NCI-H226 (cell line): ENCODE measurements around the gene P4HTM.
"Not testable (repeated sequence)": the region's sequence is repeated elsewhere in the genome, so short reads cannot be mapped to it uniquely, and the experiment has no call there.

Experiments
- DNase-seq: peaks from one replicate; pipeline ENCODE4 v3.0.0-alpha.2; 2015

P4HTM gene

DNA sequence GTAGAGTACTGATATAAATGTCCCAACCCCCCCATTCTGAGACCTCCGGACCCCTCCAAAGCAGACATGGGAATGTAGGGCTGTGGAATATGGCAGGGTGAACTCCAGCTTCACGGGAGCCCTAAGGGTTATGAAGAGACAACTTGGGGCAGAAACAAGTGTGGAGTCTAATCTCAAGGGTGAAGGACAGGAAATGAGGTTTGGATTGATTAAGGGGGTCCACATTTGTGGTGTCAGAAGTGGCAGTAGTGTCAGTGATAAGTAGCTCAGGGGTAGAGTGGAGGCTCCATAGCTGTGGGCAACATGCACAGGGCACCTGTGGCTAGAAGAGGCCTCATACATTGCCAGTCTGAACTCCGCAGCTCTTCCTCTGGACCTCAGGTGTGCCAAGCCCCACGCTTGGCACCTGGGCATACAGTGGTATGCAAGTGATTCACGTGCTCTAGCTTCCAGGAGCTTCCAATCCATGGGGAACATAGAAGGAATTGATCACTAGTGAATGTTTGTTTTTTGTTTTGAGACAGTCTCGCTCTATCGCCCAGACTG lies 4.1 kb upstream of the P4HTM start:
- no peak for DNase-seq

GRCh38 chr3:48989126-48989795 lies 780 bp upstream of the P4HTM start:
- DNase-seq: peak; percentile 28

- DNase-seq: no peak
These were observed 812 bp downstream of the P4HTM start for GRCh38 chr3:48990636-48991469.

DNA sequence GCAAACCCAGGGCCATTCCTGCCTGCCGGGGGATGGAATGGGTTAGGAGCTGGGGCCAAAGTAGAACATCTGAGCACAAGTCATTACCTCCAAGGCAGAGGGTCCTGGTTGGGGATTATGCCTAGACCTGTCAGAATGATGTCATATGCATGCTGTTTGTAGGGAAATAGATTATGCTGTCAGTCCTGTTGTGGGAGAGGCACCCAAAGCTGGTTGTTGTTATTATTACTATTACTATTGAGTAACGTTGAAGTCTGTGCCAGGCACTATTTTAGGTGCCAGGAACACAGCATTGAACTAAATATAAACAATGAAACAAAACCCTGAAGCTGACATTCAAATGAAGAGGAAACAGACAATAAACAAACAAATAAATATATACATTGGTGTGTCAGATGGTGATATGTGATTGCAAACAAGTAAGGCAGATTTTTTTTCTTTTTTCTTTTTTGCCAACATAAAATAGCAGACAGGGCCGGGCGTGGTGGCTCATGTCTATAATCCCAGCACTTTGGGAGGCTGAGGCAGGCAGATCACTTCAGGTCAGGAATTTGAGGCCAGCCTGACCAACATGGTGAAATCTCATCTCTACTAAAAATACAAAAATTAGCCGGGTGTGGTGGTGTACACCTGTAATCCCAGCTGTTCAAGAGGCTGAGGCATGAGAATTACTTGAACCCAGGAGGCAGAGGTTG lies 2.0 kb downstream of the P4HTM start:
- DNase-seq: no peak

- DNase-seq: no peak
These were observed 3.8 kb downstream of the P4HTM start for GRCh38 chr3:48993834-48994233.

DNA sequence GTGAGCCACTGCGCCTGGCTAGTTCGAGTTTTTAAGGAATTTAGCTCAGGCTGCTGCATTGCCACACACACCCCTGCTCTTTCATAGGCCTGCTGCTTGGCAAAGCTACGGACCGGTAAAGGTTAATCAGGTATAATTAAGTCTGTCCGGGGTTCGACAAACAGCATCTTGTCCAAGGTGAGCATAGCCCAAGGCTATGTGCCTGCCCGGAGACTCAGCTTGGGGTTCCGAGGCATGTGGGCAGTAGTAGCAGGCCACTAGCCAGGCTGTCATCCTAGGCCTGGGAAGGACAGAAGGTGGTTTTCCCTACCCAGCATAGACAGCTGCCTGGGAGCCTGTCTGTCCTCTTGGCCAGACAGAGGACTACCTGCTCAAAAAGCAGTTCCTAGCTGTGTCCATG lies 6.6 kb downstream of the P4HTM start:
- no peak for DNase-seq

GRCh38 chr3:48997102-48997635 lies 7.1 kb downstream of the P4HTM start:
- no peak for DNase-seq

GRCh38 chr3:48997714-48998637 lies 7.9 kb downstream of the P4HTM start:
- no peak for DNase-seq

DNA sequence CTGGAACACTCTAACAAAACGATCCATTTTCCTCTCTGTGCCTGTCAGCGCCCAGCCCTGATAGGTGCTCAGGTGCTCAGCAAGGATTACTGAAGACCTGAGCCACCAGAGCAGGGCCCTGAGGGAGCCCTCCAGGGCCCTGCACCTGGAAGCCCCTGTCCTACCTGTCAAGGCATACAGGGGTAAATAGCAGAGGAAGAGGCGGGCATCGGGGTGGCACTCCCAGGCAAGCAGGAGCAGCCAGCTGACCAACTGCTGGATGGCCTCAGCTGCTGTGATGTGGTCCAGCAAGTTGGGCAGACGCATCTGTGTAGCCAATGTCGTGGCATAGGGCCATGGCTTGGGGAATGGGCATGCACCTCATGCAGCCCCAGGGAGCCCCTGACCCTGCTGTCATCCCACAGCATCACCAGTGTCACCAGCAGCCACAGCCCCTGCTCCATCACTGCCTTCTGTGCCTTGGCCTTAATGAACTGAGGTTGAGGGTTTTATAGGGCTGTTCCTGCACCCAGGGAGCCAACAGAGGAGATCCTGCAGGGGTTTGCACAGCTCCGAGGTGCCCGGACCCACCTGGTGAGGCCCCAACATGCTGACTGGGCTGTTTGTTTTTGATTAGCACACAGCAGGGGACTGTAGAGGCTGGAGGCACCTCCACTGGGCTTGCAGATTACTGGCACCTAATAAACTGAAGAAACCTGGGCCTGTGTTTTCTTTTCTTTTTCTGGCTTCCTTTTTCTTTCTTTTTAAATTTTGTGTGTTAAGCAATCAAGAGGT lies 9.2 kb downstream of the P4HTM start:
- DNase-seq: no peak

- DNase-seq: no peak
These were observed 11.1 kb downstream of the P4HTM start for GRCh38 chr3:49001155-49001554.

DNA sequence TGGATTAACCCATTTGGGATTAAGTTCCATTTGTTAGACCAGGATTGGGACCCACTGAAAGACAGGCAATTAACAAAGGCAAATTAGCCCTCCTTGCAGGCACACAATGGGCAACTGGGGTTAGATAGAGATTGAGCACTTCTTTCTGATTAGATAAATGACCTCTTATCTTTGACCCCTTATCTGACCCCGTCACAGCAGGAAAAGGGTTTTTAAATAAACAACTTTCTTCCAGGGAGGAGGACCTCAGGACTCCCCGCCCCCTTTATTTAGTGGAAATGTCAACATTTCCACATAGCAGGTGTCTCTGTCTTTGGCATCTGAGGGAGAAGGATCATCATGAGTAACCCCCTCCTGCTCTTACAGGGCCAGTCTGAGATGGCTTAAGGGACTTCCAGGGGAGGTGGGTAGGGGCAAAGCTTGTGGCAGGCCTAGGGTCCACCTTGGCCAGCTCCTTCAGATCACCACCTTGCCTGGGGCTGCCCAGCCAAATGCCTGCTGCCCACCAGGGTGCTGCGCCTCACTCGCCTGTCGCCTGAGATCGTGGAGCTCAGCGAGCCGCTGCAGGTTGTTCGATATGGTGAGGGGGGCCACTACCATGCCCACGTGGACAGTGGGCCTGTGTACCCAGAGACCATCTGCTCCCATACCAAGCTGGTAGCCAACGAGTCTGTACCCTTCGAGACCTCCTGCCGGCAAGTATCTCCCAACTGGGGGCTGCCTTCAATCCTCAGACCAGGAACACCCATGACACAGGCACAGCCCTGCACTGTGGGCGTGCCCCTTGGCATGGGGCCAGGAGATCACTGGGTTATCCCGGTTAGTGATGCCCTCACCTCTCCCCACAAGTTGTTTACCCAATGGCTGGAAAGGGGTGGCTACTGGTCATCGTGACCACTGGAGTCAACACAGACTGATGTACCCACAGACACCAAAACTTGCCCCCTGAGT lies 14.6 kb downstream of the P4HTM start:
- no peak for DNase-seq

DNA sequence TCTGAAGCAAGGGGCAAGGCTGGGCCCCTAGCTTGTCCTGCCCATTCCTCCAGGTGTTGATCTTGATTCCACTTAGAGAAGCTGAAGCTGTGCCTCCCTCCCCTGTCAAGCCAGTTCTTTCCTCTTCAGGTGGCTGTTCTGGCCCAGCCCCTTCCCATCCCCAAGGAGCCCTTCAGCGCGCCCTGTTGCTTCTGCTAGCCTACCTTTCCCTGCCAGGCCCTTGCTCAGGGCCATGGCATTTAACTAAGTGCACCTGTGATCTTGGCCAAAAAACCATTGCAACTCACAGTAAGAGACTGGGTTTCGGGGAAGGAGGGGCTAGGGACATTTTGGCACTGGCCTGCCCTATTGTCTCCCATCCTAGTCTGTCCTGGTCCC lies 15.3 kb downstream of the P4HTM start:
- DNase-seq: no peak

- DNase-seq: no peak
These were observed 16.0 kb downstream of the P4HTM start for GRCh38 chr3:49005998-49006397.

DNA sequence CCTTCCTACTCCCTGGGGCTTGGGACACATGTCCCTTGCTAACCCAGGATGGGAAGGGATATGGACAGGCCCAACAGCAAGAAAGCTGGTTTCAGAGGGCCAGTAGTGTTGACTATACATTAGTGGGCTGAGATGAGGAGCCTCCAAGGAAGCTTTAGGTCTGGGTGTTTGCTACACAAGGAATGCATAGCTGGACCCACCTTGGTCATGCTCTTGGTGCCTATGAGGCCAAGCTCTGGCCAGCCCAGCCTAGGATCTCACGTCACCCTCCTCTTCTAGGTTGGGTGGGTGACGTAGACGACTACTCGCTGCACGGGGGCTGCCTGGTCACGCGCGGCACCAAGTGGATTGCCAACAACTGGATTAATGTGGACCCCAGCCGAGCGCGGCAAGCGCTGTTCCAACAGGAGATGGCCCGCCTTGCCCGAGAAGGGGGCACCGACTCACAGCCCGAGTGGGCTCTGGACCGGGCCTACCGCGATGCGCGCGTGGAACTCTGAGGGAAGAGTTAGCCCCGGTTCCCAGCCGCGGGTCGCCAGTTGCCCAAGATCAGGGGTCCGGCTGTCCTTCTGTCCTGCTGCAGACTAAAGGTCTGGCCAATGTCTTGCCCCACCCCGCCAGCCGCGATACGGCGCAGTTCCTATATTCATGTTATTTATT lies 16.5 kb downstream of the P4HTM start:
- DNase-seq: no peak

GRCh38 chr3:49007068-49007770 lies 17.2 kb downstream of the P4HTM start, which contains the start of gene WDR6:
TSS of gene WDR6 (plus strand) at chr3:49007391. CDS start at chr3:49007432, 41 bp downstream.
- DNase-seq: peak; percentile 99

DNA sequence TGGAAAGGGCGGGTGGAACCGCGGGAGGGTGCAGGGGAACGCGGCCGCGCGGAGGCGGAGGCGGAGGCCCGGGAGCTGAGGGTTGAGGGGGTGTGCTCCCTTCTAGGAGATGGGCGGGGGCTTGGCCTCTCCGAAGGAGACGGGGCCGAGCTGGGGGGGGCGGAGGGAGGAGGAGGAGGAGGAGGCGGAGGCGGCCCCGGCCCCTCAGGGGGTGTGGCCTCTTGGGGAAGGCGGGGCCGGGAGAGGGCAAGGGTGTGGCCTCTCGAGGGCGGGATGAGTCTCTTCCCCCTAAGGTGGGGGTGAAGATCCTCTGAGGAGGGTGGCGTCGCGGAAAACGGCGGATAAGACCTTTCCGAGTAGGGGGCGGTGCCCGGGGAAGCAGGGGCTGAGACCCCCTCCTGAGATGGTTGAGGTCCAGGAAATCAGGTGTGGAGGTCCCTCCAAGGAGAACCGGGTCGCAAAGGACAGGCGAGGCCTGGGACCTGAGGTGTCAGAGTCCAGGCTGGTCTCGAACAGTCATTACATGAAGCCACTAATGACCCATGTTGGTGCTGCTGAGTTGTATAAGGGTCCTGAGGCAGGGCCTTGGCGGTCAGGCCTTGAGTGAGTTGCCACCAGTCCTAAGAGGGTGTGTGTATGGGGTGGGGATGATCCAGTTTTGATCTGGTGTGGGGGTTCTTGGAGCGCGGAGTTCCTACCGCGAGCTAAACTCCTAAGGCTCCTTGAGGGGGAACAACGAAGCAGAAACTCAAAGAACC lies 17.9 kb downstream of the P4HTM start:
- DNase-seq: peak; percentile 90

DNA sequence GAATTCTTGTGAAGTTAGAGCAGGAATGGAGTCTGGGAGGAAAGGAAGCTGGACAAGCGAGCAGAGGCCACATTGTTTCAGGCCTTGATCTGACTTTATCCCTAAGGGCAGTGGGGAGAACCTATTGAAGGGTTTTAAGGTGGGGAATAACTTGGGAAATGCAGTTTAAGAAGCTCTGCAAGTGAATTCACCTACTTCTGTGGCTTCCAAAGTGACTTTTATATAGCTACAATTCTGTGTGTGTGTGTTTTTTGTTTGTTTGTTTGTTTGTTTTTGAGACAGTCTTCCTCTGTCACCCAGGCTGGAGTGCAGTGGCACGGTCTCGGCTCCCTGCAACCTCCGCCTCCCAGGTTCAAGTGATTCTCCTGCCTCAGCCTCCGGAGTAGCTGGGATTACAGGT lies 18.6 kb downstream of the P4HTM start:
- not testable (repeated sequence) for DNase-seq

DNA sequence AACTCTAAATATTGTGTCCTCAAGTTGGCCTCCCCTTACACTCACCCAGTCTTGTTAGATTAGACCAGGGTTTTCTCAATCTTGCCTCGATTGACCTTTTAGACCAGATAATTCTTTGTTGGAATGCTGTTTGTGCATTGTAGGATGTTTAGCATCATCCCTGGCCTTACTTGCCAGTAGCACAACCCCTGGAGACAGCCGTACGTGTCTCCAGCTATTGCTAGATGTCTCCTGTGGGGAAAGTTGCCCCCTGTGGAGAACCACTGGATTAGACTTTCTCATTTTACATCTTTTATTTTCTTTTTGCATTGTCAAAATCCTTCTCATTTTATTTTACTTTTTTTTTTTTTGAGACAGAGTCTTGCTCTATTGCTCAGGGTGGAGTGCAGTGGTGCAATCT lies 19.4 kb downstream of the P4HTM start:
- DNase-seq: no peak
